Adrenal gland (tissue), 5 donors: Measurements from ENCODE around the gene ANKRD28.

Experiments
- CTCF ChIP-seq, 6 experiments: fragments of 450-650 bp in 4 of 6; fragments of 200-600 bp in 2 of 6; sonication (generic) in 1 of 6; IDR thresholded peaks; 1 replicate in 5 of 6; 2 replicates in 1 of 6; pipeline versions ENCODE4 v1.5.1 to v1.8.0; 2016 to 2021; ENCODE audit warnings: antibody characterized with exemption in 6 of 6, mild to moderate bottlenecking in 2 of 6, moderate library complexity in 1 of 6
- POLR2A ChIP-seq, 2 donors: fragments of 450-650 bp; IDR thresholded peaks; one replicate each; pipeline ENCODE4 v1.6.1; 2017; ENCODE audit warnings: antibody characterized with exemption in 2 of 2, mild to moderate bottlenecking in 2 of 2, moderate library complexity in 1 of 2
- donor health status: DM: no; HTN: no; CAD: no.

- TF ChIP-seq CTCF (IDR thresholded peaks at IDR 0.05) (no peak), POLR2A (IDR thresholded peaks at IDR 0.05) (no peak)
Observed at GRCh38 chr3:15769256-15769915, 28.4 kb downstream of the ANKRD28 start.
